Neural cell (in vitro differentiated cells): Measurements from ENCODE around the gene B4GALNT4. TPM values are rescaled to one million over a fixed set of nuclear protein-coding genes. Genes with fewer than 3 reads are reported as not detected.

ENCODE experiments used
- H2AFZ ChIP-seq: fragments of 200-600, 300-800 bp; sonication (generic), shearing (Covaris generic); 2 replicates; pipeline ENCODE4 v1.6.0; 2014; ENCODE audit warnings: low read depth, mild to moderate bottlenecking, antibody characterized with exemption, low read length, moderate library complexity
- H3F3A ChIP-seq: fragments of 200-600 bp; shearing (Covaris generic); 2 replicates; pipeline ENCODE4 v1.6.1; 2016; ENCODE audit warnings: mild to moderate bottlenecking, moderate library complexity, mixed read lengths, antibody characterized with exemption, low read length; ENCODE audit not compliant: insufficient read depth, poor library complexity, severe bottlenecking
- H3K27ac ChIP-seq: fragments of 200-600, 300-800 bp; sonication (generic), shearing (Covaris generic); 2 replicates; pipeline ENCODE4 v1.5.1; 2014; ENCODE audit warnings: mild to moderate bottlenecking, low read length, moderate library complexity
- H3K27me3 ChIP-seq: fragments of 300-800, 200-600 bp; sonication (generic), shearing (Covaris generic); 2 replicates; pipeline ENCODE4 v1.6.0; 2014; ENCODE audit warnings: mild to moderate bottlenecking, low read depth, low read length, moderate library complexity; ENCODE audit not compliant: insufficient read depth
- H3K36me3 ChIP-seq: fragments of 300-800, 200-600 bp; sonication (generic), shearing (Covaris generic); 2 replicates; pipeline ENCODE4 v1.5.1; 2014; ENCODE audit warnings: mild to moderate bottlenecking, antibody characterized with exemption, low read length, moderate library complexity; ENCODE audit not compliant: insufficient read depth
- H3K4me2 ChIP-seq: fragments of 300-800, 200-600 bp; sonication (generic), shearing (Covaris generic); 2 replicates; pipeline ENCODE4 v1.6.0; 2014; ENCODE audit warnings: mild to moderate bottlenecking, low read length
- H3K4me3 ChIP-seq: fragments of 300-800, 200-600 bp; sonication (generic), shearing (Covaris generic); 2 replicates; pipeline ENCODE4 v1.5.1; 2014; ENCODE audit warnings: mild to moderate bottlenecking, low read length, moderate library complexity
- H3K79me2 ChIP-seq: fragments of 200-600 bp; shearing (Covaris generic); replicated peaks from 2 replicates; pipeline ENCODE4 v1.6.0; 2014; ENCODE audit warnings: mild to moderate bottlenecking, low read length, moderate library complexity; ENCODE audit not compliant: insufficient read depth
- H3K9ac ChIP-seq: fragments of 300-800, 200-600 bp; sonication (generic), shearing (Covaris generic); 2 replicates; pipeline ENCODE4 v1.6.1; 2016; ENCODE audit warnings: mild to moderate bottlenecking, low read length, mixed read lengths
- H3K9me2 ChIP-seq: fragments of 200-600 bp; shearing (Covaris generic); 2 replicates; pipeline ENCODE4 v1.6.1; 2016; ENCODE audit warnings: mild to moderate bottlenecking, low read length, mixed read lengths; ENCODE audit not compliant: insufficient read depth
- H3K9me3 ChIP-seq: fragments of 200-600, 300-800 bp; sonication (generic), shearing (Covaris generic); 2 replicates; pipeline ENCODE4 v1.6.1; 2016; ENCODE audit warnings: mild to moderate bottlenecking, mixed run types, low read length, moderate library complexity, mixed read lengths
- H4K20me1 ChIP-seq: fragments of 200-600 bp; shearing (Covaris generic); 2 replicates; pipeline ENCODE4 v1.6.1; 2016; ENCODE audit warnings: mild to moderate bottlenecking, mixed run types; ENCODE audit not compliant: insufficient read depth
- EP300 ChIP-seq: fragments of 450-650 bp; conservative IDR thresholded peaks from 2 replicates; pipeline ENCODE4 v1.6.1; 2014; ENCODE audit warnings: antibody characterized with exemption, mild to moderate bottlenecking, moderate library complexity; ENCODE audit not compliant: poor library complexity, severe bottlenecking
- EZH2 ChIP-seq: fragments of 200-600, 300-800 bp; shearing (Covaris generic), sonication (generic); IDR thresholded peaks from 2 replicates; pipeline ENCODE4 v1.6.1; 2014; ENCODE audit warnings: antibody characterized with exemption, low read length, borderline replicate concordance, mild to moderate bottlenecking; ENCODE audit not compliant: insufficient read depth, poor library complexity, severe bottlenecking
- MXI1 ChIP-seq: fragments of 450-650 bp; conservative IDR thresholded peaks from 2 replicates; pipeline ENCODE4 v1.6.1; 2014; ENCODE audit warnings: antibody characterized with exemption, mild to moderate bottlenecking; ENCODE audit not compliant: poor library complexity, severe bottlenecking
- POLR2AphosphoS5 ChIP-seq: IDR thresholded peaks from 2 replicates; pipeline ENCODE4 v1.6.1; 2012
- RAD21 ChIP-seq: fragments of 450-650 bp; conservative IDR thresholded peaks from 2 replicates; pipeline ENCODE4 v1.6.1; 2014; ENCODE audit warnings: antibody characterized with exemption, mild to moderate bottlenecking, moderate library complexity
- SMC3 ChIP-seq: fragments of 450-650 bp; conservative IDR thresholded peaks from 2 replicates; pipeline ENCODE4 v1.6.1; 2014; ENCODE audit warnings: antibody characterized with exemption, mild to moderate bottlenecking, moderate library complexity; ENCODE audit not compliant: poor library complexity
- TAF1 ChIP-seq: IDR thresholded peaks from 2 replicates; pipeline ENCODE4 v1.6.1; 2012; ENCODE audit warnings: low read depth
- polyA plus RNA-seq: library from polyadenylated mRNA; depleted of rRNA; stranded (reverse); fragments of >200 nt; gene quantifications from 2 replicates; pipeline ENCODE4 v1.2.3, GENCODE V29; 2014
- TF ChIP-seq, protein P1 (sequence below): fragments of 450-650 bp; IDR thresholded peaks from 2 replicates; pipeline ENCODE4 v1.5.1; 2014; ENCODE audit warnings: antibody characterized with exemption, mild to moderate bottlenecking, moderate library complexity; ENCODE audit not compliant: poor library complexity, severe bottlenecking
- TF ChIP-seq, protein P2 (sequence below): IDR thresholded peaks from 2 replicates; pipeline ENCODE4 v1.6.1; 2012; ENCODE audit warnings: borderline replicate concordance

B4GALNT4 gene
- polyA plus RNA-seq, 1 donor from 2014 or later = 440 TPM

DNA sequence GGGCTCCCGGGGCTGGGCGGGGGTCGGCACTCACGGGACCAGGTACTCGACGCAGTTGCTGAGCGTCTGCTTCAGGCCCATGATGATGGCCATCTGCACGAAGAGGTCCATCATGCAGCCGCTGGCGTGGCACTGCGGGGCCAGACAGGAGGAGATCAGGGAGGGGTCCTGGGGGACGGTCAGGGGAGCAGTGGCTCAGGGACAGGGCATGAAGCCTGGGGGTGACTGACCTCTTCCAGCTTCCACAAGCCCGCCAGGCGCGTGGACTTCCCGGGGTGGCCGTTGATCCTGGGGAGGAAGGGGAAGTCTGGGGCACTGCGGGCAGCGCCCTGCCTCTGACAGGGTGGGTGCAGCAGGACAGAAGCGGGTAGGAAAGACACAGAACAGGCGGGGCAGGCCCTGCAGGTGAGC is 51.6 kb downstream of the B4GALNT4 start:
- H3K27ac ChIP-seq = no peak overlapping the region
- peaks cover 28% of the 10 kb centered on the region for H3K27me3 ChIP-seq
- H3K79me2 ChIP-seq = no peaks in the 10 kb centered on the region
- no peaks in the 10 kb centered on the region for H3K9me2 ChIP-seq
- no peak overlapping the region for H3K4me3 ChIP-seq
- no peaks in the 10 kb centered on the region for H3K9me3 ChIP-seq
- TF ChIP-seq MXI1 (no peak), TAF1 (no peak), EP300 (no peak), SMC3 (no peak), EZH2 (no peak), POLR2AphosphoS5 (no peak), RAD21 (no peak)
- TF ChIP-seq, protein P1, sequence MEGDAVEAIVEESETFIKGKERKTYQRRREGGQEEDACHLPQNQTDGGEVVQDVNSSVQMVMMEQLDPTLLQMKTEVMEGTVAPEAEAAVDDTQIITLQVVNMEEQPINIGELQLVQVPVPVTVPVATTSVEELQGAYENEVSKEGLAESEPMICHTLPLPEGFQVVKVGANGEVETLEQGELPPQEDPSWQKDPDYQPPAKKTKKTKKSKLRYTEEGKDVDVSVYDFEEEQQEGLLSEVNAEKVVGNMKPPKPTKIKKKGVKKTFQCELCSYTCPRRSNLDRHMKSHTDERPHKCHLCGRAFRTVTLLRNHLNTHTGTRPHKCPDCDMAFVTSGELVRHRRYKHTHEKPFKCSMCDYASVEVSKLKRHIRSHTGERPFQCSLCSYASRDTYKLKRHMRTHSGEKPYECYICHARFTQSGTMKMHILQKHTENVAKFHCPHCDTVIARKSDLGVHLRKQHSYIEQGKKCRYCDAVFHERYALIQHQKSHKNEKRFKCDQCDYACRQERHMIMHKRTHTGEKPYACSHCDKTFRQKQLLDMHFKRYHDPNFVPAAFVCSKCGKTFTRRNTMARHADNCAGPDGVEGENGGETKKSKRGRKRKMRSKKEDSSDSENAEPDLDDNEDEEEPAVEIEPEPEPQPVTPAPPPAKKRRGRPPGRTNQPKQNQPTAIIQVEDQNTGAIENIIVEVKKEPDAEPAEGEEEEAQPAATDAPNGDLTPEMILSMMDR = no peak
- TF ChIP-seq, protein P2, sequence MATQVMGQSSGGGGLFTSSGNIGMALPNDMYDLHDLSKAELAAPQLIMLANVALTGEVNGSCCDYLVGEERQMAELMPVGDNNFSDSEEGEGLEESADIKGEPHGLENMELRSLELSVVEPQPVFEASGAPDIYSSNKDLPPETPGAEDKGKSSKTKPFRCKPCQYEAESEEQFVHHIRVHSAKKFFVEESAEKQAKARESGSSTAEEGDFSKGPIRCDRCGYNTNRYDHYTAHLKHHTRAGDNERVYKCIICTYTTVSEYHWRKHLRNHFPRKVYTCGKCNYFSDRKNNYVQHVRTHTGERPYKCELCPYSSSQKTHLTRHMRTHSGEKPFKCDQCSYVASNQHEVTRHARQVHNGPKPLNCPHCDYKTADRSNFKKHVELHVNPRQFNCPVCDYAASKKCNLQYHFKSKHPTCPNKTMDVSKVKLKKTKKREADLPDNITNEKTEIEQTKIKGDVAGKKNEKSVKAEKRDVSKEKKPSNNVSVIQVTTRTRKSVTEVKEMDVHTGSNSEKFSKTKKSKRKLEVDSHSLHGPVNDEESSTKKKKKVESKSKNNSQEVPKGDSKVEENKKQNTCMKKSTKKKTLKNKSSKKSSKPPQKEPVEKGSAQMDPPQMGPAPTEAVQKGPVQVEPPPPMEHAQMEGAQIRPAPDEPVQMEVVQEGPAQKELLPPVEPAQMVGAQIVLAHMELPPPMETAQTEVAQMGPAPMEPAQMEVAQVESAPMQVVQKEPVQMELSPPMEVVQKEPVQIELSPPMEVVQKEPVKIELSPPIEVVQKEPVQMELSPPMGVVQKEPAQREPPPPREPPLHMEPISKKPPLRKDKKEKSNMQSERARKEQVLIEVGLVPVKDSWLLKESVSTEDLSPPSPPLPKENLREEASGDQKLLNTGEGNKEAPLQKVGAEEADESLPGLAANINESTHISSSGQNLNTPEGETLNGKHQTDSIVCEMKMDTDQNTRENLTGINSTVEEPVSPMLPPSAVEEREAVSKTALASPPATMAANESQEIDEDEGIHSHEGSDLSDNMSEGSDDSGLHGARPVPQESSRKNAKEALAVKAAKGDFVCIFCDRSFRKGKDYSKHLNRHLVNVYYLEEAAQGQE = no peak
- H3K9ac ChIP-seq = no peak overlapping the region
- no peaks in the 10 kb centered on the region for H3F3A ChIP-seq
- no peaks in the 10 kb centered on the region for H3K36me3 ChIP-seq
- no peak overlapping the region for H3K4me2 ChIP-seq
- H4K20me1 ChIP-seq = no peaks in the 10 kb centered on the region
- no peak overlapping the region for H2AFZ ChIP-seq

DNA sequence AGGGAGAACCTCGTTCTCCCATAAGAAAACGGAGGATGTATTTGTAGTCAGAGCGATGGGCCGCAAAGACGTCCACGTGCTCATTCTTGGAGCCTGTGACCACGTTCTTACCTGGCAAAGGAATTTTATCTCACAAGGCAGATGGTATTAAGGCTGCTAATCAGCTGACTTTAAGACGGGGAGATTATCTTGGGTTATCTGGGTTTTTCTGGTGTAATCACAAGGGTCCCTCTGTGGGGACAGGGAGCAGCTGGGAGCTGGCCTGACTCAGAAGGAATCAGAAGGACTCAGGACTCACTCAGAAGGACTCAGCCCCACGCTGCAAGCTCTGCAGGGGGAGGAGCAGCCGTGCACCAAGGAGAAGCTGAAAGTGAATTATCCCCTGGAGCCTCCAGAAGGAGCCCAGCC is 53.0 kb downstream of the B4GALNT4 start:
- Histone ChIP-seq H3K27ac (no peak overlapping the region), H3K4me3 (no peak overlapping the region), H3F3A (no peaks in the 10 kb centered on the region), H4K20me1 (no peaks in the 10 kb centered on the region), H3K9me2 (no peaks in the 10 kb centered on the region), H2AFZ (no peak overlapping the region), H3K27me3 (peaks cover 15% of the 10 kb centered on the region), H3K9ac (no peak overlapping the region), H3K36me3 (no peaks in the 10 kb centered on the region), H3K9me3 (no peaks in the 10 kb centered on the region), H3K4me2 (no peak overlapping the region), H3K79me2 (no peaks in the 10 kb centered on the region)
- TF ChIP-seq, protein P1 = no peak
- TF ChIP-seq MXI1 = no peak
- no peak for TF ChIP-seq TAF1
- TF ChIP-seq SMC3 = no peak
- no peak for TF ChIP-seq POLR2AphosphoS5
- no peak for TF ChIP-seq RAD21
- TF ChIP-seq, protein P2 = no peak
- no peak for TF ChIP-seq EZH2
- no peak for TF ChIP-seq EP300
